ENCODE measurements around the gene GRPEL1.
"Not testable (repeated sequence)": the region's sequence is repeated elsewhere in the genome, so short reads cannot be mapped to it uniquely, and the experiment has no call there.

GRPEL1 gene

GRCh38 chr4:7092026-7092425, 24.2 kb upstream of the GRPEL1 start:
- no peak for DNase-seq (ENCODE audit: low read depth)

GRCh38 chr4:7089213-7089986, 21.5 kb upstream of the GRPEL1 start:
- no peak for DNase-seq (ENCODE audit: low read depth)

DNA sequence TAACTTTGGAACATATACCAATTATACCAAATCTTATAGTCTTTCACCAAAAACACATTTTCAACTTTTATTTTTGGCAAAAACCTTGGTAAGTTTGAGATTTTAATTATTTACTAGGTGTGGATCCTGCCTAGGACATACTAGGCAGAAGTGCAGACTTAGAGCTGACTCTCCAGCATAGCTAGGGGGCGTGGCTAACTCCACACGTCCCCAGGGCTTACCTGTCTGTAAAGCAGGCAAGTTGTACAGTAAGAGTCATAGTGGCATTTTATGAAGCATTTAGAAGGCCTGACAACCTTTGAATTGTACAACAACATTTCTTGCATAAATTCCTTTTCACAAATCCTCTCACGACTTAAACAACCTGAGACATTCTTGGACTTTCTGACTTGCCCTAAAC, 19.2 kb upstream of the GRPEL1 start:
- no peak for DNase-seq (ENCODE audit: low read depth)

GRCh38 chr4:7086384-7086783, 18.5 kb upstream of the GRPEL1 start:
- no peak for DNase-seq (ENCODE audit: low read depth)

DNA sequence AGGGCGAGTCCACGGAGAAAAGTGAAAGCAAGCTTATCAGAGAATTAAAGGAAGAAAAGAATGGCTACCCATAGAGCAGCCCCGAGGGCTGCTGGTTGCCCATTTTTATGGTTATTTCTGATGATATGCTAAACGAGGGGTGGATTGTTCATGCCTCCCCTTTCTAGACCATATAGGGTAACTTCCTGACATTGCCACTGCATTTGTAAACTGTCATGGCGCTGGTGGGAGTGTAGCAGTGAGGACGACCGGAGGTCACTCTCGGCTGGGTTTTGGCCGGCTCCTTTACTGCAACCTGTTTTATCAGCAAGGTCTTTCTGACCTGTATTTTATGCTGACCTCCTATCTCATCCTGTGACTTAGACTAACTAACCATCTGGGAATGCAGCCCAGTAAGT, 16.7 kb upstream of the GRPEL1 start:
- DNase-seq (ENCODE audit: low read depth) = not testable (repeated sequence)

DNA sequence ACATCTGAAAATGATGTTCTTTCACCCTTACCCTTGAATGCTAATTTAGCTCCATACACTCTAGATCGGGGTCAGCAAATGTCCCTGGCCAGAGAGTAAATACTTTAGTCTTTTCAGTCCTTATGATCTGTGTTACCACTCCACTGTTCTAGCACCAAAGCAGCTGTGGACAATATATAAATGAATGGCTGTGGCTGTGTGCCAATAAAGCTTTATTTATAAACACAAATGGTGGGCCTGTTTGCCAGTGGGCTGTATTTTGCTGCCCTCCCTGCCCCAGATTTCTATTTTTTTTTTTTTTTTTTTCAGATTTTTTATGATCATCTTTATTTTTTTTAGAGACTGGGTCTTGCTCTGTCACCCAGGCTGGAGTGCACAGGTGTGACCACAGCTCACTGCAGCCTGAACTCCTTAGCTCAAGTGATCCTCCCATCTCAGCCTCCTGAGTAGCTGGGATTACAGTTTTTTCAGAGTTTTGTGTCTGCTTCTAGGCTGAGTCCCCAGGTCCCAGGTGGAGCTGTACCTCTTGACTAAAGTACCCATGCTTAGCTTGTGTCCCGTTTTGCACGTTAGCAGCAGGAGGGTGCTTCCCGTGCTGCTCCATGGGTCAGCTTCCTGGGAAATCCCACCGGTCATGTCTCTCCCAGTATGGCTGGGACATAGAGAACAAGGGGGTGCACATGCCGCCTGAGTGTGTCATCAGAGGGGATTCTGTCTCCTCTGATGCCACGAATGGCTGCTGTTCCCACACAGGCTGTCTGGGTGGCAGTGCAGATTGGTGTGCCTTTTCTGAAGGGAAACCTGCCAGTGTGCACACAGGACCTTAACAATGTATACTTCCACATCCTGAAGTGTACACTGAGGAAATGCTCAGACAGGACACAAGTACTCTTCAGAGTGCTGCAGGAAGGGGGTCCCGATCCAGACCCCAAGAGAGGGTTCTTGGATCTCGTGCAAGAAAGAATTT, 16.0 kb upstream of the GRPEL1 start:
- no peak for DNase-seq (ENCODE audit: low read depth)

DNA sequence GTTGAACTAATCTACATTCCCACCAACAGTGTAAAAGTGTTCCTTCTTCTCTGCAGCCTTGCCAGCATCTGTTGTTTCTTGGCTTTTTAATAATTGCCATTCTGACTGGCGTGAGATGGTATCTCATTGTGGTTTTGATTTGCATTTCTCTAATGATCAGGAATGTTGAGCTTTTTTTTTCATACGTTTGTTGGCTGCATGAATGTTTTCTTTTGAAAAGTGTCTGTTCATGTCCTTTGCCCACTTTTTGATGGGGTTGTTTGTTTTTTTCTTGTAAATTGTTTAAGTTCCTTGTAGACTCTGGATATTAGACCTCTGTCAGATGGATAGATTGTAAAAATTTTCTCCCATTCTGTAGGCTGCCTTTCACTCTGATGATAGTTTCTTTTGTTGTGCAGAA, 12.0 kb upstream of the GRPEL1 start:
- DNase-seq (ENCODE audit: low read depth) = not testable (repeated sequence)

DNA sequence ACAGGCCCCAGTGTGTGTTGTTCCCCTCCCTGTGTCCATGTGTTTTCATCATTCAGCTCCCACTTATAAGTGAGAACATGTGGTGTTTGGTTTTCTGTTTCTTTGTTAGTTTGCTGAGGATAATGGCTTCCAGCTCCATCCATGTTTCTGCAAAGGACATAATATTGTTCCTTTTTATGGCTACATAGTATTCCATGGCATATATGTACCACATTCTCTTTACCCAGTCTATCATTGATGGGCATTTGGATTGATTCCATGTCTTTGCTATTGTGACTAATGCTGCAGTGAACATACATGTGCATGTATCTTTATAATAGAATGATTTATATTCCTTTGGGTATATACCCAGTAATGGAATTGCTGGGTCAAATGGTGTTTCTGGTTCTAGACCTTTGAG, 11.6 kb upstream of the GRPEL1 start:
- DNase-seq (ENCODE audit: low read depth) = not testable (repeated sequence)

GRCh38 chr4:7078025-7078424, 10.2 kb upstream of the GRPEL1 start:
- no peak for DNase-seq (ENCODE audit: low read depth)

DNA sequence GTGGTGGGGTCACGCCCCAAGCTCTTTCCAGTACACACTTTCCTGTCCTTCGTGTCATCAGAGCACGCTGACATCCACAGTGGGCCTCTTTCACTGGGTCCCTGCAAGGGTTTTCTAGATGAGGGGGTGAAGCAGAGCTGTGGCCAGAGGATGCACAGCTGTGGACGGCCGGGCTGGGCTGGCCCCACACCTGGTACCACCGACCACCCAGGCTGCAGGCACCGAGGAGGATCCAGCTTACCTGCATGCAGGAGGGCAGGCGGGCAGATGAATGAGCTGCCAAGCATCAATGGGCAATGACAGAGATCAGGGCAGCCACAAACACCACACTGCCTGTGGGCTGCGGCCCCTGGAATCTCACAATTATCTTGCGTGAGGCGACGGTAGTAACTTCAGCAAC, 9.5 kb upstream of the GRPEL1 start:
- no peak for DNase-seq (ENCODE audit: low read depth)

DNA sequence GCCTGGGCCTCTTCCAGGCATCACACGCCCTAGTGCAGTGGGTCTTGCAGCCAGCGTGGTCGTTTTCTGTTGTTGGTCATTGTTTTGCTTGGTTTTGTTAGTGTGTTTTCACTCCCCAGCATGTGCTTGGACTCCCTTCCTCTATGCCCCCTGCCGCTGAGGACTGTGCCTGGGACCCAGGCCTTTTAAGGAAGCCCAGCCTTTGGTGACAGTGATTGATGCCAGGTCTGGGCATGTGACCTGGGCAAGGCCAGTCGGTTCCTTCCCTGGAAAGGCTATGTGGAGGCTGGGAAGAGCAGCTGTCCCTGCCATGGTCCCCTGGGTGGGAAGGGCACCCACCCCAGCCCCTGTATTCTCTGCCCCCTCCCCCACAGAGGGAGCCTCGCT, 8.8 kb upstream of the GRPEL1 start:
- no peak for DNase-seq (ENCODE audit: low read depth)

- no peak for DNase-seq (ENCODE audit: low read depth)
Measured at GRCh38 chr4:7075962-7076695, 8.3 kb upstream of the GRPEL1 start.

DNA sequence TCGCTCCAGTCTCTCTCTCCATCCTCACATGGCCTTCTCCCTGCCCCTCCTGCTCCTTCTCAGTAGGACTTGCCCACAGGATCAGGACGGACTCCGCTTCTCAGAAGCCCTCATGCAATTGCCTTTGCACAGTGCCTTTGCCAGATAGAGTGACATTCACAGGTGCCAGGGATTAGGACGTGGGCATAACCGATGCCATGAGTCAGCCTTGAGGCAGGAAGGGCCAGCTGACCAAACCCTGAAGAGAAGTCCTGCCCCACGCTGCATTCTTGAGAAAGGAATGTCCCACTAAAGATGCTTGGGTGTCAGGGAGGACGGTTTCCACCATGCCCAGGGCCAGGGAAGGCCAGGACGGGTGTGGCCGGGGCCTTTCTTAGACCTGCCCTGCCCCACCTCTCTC, 6.6 kb upstream of the GRPEL1 start:
- DNase-seq (ENCODE audit: low read depth) = no peak

DNA sequence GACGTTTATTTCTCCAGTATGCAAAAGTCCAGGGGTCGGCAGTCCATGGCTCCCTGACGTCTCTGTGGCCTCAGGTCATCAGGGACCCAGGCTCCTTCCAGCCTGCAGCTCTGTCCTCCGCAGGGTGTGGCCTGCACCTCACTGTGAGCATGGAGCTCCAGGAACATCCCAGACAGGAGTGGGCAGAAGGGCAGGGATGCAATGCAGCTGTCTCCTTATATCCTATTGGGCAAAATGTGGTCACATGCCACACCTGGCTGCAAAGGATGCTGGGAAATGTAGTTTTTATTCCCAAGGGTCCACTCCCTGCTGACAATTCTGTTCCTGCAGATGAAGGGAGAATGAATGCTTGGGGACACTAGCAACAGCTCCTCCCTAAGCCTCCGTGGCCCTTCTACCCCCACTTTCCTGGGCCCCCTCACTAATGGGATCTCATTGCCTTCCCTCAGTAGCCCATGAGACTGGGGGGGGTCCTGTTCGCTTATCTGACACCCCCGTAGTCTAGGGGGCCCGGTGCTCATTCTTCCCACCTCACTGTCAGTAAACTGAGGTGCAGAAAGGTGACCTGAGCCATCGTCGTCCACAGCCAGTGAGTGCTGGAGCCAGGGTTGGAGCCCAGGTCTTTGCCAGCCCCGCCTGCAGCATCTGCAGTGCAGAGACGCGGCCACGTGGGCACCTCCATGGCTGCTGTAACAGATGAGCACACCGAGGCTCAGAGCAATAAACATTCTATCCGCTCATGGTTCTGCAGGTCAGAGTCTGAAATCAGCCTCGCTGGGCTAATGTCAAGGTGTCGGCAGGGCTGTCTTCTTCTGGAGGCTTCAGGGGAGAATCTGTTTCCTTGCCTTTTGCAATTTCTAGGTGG, 5.9 kb upstream of the GRPEL1 start:
- DNase-seq (ENCODE audit: low read depth) = no peak

DNA sequence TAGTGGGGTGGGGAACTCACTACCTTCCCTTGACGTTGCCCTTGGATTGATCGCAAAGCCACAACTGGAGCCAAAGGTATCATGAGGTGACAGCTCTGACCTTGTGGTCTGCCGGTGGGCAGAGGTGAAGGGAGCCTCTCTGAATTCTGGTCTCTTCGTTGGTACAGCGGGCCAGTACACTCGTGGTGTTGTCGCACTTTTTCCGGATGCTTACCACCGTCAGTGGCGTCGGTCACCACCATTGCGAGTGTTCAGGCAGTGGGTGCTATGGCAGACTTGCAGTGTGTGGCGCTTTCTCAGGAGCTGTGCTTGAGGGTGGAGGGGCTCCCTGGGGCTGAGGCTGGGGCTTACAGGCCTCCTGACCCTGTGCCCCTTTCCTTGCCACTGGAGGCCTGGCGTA, 5.2 kb upstream of the GRPEL1 start:
- no peak for DNase-seq (ENCODE audit: low read depth)

DNA sequence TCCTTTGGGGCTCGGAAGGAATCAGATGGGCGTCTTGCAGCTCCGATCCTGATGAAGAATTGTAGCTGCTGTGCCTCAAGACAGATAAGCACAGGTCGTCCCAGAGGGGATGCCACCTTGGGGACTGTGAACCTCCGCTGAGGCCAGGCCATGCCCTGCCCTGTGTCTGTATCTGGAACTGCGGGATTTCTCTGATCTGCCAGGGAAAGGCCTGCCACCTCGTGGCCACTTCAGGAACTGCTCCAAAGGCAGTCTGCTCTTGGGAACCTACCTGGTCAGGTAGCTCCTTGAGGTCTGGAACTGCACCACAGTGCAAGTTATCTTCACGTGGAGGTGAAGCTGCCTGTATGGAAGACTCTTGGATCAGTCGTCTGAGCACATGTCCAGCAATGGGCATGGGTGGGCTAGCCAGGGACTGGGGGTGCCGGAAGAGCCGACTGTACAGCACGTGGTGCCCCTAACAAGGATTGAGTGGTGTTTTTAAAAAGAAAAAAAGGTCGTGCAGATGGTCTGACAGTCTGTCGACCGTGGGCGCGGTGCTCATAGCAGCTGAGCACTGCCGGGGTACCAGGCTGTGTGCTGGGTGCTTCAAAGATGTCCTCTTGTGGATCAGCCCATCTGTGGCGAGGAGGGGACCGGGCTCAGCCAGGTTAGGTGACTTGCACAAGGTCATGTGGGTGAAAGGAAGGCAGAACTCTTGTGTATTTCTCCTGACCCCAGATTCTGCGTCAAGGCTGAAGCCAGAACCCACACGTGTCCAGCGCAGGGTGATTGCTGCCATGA, 3.1 kb upstream of the GRPEL1 start:
- DNase-seq (ENCODE audit: low read depth) = peak; percentile 80

GRCh38 chr4:7068883-7069282, 1.0 kb upstream of the GRPEL1 start:
- DNase-seq (ENCODE audit: low read depth) = no peak

DNA sequence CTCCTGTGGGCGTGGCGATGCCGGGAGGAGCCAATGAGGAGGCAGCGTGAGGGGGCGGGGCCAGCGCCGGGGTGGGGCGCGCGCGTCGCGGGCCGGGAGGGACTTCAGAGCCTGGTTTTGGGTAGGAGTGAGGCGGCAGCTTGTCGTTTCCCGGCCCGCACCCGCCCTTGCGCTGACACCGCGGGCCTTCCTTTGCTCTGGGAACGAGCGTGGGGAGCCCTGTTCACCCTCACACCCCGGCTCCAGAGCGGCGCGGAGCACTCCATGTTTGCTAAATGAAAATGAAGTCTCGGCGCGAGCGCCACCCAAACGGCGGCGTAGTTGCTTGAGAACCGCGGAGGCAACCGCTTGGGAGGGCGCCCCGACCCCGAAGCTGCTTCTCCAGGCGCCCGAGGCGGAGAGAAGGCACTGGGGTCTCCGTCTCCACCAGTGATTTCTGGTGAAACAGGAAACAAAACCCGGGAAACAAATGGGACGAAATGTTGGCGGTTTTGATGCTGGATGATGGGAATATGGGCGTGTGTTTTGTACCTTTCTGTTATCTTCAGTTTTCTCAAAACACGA, 497 bp upstream of the GRPEL1 start:
- no peak for DNase-seq (ENCODE audit: low read depth)

DNA sequence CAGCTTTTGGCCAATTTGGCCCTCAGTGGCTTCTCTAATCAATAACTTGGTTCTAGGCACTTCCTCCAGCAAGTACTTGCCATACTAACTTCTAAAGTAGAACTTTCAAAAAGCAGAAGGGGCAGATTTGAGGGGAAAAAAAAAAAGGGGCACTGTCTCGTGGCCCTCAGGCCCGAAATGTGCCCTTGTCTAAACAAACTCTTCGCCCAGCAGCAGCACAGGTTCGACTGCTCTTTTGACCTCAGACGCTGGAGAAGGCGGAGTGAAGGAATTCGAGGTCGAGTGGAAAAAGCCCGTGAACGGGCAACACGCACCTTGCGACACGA, 775 bp downstream of the GRPEL1 start:
- no peak for DNase-seq (ENCODE audit: low read depth)

DNA sequence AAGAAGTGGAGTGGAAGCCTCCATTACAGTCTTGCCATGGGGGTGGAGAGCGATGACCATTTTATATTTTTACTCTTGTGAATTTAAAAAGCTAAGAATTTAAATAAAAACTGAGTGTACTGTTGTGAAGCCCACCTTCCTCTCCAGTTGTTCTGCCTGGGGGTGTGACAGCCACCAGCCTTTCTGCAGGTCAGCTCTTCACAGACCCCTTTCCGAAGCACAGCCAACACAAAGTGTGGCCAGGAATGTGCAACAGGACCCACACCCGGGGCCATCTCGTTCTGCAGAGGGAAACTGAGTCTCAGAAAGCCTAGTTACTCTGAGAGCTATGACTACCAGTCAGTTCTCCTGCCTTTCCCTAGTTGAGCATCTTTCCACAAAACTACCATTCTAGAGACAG, 1.4 kb downstream of the GRPEL1 start:
- DNase-seq (ENCODE audit: low read depth) = no peak

GRCh38 chr4:7066006-7066405, 1.9 kb downstream of the GRPEL1 start:
- no peak for DNase-seq (ENCODE audit: low read depth)
